Effector memory CD8-positive, alpha-beta T cell (primary cell): ENCODE results near the gene TBX21.

Experiments
- ATAC-seq: fragments of 150-1000 bp; cut with Tn5 transposase; replicated peaks from 2 replicates; pipeline ENCODE4 v1.10.0; 2021; ENCODE audit warnings: mild to moderate bottlenecking, moderate library complexity
- DNase-seq, 3 experiments: peaks; one replicate each; pipeline ENCODE4 v3.0.0; 2021
- H3K27ac Mint-ChIP-seq, 2 donors: one replicate each; pipeline ENCODE4 v1.8.0; 2022; ENCODE audit warnings: mild to moderate bottlenecking in 2 of 2, mixed read lengths in 2 of 2, moderate library complexity in 2 of 2
- H3K27me3 Mint-ChIP-seq, 2 donors: one replicate each; pipeline ENCODE4 v1.8.0; 2022; ENCODE audit warnings: mixed read lengths in 2 of 2
- H3K36me3 Mint-ChIP-seq: one replicate; pipeline ENCODE4 v1.8.0; 2022; ENCODE audit warnings: mild to moderate bottlenecking, moderate library complexity, mixed read lengths; ENCODE audit not compliant: insufficient read depth
- H3K4me1 Mint-ChIP-seq, 2 donors: one replicate each; pipeline ENCODE4 v1.8.0; 2022; ENCODE audit warnings: low read depth in 2 of 2, mixed read lengths in 2 of 2
- H3K4me3 Mint-ChIP-seq, 2 donors: one replicate each; pipeline ENCODE4 v1.8.0; 2022; ENCODE audit warnings: mild to moderate bottlenecking in 2 of 2, mixed read lengths in 2 of 2, moderate library complexity in 2 of 2
- H3K9me3 Mint-ChIP-seq, 2 donors: one replicate each; pipeline ENCODE4 v1.8.0; 2022; ENCODE audit warnings: mixed read lengths in 2 of 2

Gene TBX21

DNA sequence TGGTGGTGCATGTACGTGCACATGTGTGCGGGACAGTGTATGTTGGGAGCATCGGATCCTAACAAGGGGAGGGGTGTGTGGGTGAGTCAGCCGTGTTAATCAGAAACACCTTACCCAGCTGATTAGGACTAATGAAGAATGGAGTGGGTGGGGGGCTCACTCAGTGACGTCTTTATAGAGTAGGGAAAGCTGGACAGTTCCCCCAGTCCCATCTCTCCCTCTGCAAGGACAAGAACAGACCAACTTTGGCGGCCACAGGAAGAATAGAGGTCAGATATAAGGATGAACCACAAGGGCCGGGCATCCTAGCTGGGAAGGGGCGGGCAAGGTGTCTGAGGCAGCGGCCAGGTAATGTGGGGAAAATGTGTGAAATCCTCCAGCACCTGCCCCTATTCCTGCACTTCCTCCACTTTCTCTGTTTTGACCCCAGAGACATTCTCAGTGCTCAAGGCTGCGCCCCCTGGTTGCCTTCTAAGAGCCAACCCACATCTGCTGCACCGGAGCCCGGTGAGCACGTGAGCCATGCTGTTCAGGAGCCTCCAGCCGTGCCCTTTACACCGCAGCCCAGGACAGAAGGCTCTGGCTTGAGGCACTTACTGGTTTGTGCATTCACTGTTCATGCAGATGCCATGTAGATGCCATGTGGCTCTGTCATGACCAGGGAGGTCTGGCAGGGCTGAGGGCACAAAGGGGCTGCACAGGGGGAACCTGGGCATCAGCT is 18.9 kb upstream of the TBX21 start:
- Mint-ChIP-seq H3K27ac (peak overlapping the region; percentile 83 to 92), H3K27me3 (no peaks in the 10 kb centered on the region)

DNA sequence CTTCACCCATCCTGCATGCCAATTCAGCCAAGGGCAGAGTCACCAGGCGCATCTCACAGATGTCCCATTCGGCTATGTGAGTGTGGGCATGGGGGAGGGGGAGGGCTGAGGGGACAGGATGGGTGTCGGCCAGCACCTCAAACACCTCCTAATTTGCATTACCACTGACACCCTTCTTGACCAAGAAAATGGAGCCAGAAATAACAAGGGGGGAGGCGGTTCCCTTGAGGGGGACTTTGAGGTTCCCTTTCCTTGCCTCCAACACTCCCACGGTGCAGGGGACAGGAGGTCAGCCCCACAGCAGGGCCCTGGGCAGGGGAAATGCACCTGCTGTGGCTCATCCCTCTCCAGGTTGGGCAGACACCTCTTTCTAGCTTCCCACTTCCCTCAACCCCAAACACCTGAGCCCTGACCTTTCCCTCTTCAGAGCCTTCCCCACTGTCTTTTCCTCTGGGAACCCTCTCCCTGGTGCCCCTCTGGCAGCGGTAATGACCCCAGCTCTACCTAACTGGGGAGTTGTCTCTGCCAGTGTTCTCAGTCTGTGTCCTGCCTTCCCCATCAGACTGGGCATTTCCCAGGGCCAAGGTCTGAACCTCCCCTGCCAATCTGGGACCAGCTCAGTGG is 18.2 kb upstream of the TBX21 start:
- Mint-ChIP-seq H3K9me3 (no peaks in the 10 kb centered on the region), H3K27me3 (no peaks in the 10 kb centered on the region), H3K4me1 (peaks cover 84 to 89% of the 10 kb centered on the region in 2 donors), H3K27ac (peak overlapping the region; percentile 83 to 92), H3K36me3 (peaks cover 16% of the 10 kb centered on the region), H3K4me3 (peak overlapping the region; percentile 67 to 77)
- peak in 1 of 3 experiments; percentile 52 for DNase-seq
- peak; percentile 63 for ATAC-seq

More for the DNA sequence above, 18.9 kb upstream of the TBX21 start:
- peaks cover 77 to 82% of the 10 kb centered on the region in 2 donors for H3K4me1 Mint-ChIP-seq
- no peak for DNase-seq
- no peaks in the 10 kb centered on the region for H3K9me3 Mint-ChIP-seq
- H3K4me3 Mint-ChIP-seq, result peak overlapping the region; percentile 67 to 77
- H3K36me3 Mint-ChIP-seq, result peaks cover 22% of the 10 kb centered on the region
- ATAC-seq, result peak; percentile 50

DNA sequence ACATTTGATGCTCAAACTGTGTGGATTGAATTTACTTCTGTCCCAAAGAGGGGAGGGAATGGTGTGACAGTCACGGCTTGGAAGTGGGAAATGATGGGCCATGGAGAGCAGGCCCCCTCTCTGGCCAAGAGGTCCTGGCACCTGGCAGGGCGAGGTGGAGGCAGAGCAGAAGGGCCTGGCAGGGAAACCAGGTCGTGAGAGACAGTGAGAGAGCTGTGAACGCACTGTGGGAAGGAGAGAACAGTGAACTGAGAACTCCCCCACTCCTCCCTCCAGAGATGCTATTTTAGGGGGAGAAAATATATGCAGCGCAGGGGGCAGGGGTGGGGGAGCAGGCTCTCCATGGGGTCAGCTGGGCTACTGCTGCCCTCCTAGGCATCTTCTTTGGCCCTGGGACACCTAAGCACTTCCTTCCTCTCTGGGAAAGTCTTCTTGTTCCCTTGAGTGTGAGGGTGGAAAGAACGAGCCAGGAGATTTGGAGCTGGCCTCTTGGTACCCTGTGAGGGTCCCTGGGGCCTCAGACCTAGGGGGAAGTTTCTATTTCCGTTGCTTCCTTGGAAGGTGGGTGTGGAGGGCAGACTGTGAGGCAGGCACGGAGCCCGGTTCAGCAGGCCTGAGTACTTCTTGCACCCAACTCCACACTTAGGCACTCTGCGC is 17.2 kb upstream of the TBX21 start:
- Mint-ChIP-seq H3K4me1 (peaks cover 89 to 92% of the 10 kb centered on the region in 2 donors), H3K9me3 (no peaks in the 10 kb centered on the region), H3K27me3 (no peaks in the 10 kb centered on the region), H3K36me3 (peaks cover 19% of the 10 kb centered on the region), H3K4me3 (peak overlapping the region; percentile 67 to 77), H3K27ac (peak overlapping the region; percentile 83 to 92)
- ATAC-seq, result peak; percentile 29
- DNase-seq, result no peak

DNA sequence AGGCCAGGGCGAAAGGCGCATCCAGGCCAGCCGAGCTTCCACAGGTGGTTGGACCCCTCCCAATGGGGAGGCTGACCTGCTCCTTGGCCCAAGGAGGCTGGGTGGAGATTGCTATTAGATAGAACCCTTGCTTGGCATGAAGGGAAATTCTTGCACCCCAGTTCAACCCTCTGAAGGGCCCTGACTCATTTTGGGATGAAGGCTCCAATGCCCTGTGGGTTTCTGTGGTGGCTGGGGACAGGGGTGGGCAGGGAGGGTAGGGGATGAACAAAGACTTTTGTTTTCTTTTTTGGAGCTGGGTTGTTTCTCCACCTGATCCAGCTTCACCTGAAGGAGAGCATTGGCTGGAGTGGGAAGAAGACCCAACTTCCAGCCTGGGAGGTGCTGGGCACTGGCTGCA is 16.7 kb upstream of the TBX21 start:
- Mint-ChIP-seq H3K27ac (peak overlapping the region; percentile 83 to 92), H3K4me3 (peak overlapping the region; percentile 67 to 78), H3K9me3 (no peaks in the 10 kb centered on the region), H3K36me3 (peaks cover 18% of the 10 kb centered on the region), H3K4me1 (peaks cover 90 to 93% of the 10 kb centered on the region in 2 donors), H3K27me3 (no peaks in the 10 kb centered on the region)
- no peak for DNase-seq
- ATAC-seq, result no peak

DNA sequence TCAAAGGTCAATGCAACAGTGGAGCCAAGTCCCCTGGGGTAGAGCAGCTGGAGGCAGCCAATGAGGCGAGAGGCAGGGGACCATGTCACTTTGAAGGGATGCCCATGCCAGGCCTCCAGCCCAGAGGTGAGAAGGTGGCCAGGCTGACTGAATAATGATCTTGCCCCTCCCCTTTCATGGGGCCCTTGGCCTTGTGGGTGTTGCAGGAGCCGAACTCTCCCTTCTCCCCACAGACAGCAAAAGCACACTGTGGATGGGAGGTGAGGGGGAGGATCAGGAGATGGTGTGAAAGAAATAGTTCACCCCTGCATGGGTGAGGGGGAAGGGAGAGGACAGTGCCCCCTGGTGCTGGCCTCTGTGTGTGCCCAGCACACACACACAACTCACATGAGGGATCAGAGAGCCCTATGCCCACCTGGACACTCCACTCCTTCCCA is 15.8 kb upstream of the TBX21 start:
- H3K9me3 Mint-ChIP-seq, result no peaks in the 10 kb centered on the region
- H3K27me3 Mint-ChIP-seq, result no peaks in the 10 kb centered on the region
- H3K4me1 Mint-ChIP-seq, result peaks cover 91 to 93% of the 10 kb centered on the region in 2 donors
- H3K27ac Mint-ChIP-seq, result peak overlapping the region; percentile 75 to 79
- ATAC-seq, result peak; percentile 23
- peaks cover 18% of the 10 kb centered on the region for H3K36me3 Mint-ChIP-seq
- no peak for DNase-seq
- peak overlapping the region; percentile 67 to 78 for H3K4me3 Mint-ChIP-seq

DNA sequence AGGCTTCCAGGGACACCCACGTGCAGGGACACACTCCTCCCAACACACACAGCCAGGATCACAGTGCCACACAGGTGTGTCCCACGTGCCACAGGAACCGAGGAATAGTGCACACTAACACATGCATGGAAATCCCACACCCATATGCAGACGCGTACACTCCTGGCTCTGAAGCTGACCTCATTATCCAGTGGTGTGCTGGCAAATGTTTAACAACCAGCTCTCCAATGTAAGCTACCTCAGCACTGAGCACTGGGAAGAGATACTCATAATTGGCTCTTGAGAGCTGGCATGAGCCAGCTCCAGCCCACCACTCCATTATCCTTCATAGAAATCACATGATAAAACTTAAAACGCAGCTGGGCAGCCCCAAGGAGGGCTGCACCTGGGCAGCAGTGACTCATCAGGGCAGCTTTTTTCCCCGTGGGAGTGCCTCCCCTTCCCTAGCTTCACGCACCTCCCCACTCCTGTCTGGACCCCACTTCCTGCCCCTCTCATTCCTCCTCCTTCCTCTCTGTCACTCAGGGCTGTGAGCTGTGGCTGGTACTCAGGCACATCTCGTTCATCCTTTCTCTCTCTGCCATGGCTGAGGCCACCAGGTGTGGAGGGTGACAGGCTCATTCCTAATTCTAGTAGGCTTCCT is 14.9 kb upstream of the TBX21 start:
- peak overlapping the region; percentile 78 to 79 for H3K27ac Mint-ChIP-seq
- no peak for DNase-seq
- peak overlapping the region; percentile 67 to 78 for H3K4me3 Mint-ChIP-seq

DNA sequence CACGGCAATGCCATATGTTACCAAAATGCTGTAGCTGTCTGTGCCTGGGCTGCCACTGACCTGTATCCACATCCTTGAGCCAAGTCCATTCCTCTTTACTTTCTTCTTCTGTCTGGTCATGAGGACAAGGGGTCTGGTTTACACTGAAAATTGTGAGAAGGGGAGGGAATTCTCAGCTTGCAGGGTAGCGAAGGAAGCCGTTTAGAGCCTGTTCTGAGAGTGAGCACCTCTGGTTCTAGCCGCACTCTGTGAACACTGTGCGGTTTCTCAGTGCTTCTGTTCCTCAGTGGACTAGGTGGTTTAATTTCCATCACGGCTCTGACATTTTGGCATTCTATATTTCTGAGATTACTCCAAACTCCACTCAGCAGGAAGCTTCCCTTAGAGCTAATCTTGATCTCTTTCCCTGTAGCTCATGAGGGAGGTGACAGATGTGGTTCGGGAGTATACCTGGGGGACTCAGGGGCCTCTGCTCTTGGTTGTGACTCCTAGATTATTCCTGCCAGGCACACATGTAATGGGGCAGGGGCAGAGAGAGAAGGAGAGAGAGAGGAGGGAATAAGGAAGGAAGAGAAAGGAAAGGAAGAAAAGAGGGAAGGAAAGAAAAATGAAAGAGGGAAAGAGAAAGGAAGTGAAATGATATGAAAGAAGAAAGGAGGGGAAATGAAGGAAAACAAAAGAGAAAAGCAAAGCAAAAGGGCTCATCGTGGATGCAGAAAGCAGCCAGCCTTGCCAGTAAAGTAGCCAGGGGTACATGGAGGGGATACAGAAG is 14.2 kb upstream of the TBX21 start:
- Mint-ChIP-seq H3K4me1 (peaks cover 80 to 82% of the 10 kb centered on the region in 2 donors), H3K27ac (peak overlapping the region; percentile 78 to 79), H3K36me3 (peaks cover 14% of the 10 kb centered on the region), H3K27me3 (no peaks in the 10 kb centered on the region), H3K9me3 (no peaks in the 10 kb centered on the region), H3K4me3 (peak overlapping the region; percentile 67 to 78)
- no peak for ATAC-seq
- no peak for DNase-seq

More for the DNA sequence above, 14.9 kb upstream of the TBX21 start:
- Mint-ChIP-seq H3K36me3 (peaks cover 14% of the 10 kb centered on the region), H3K4me1 (peaks cover 87 to 89% of the 10 kb centered on the region in 2 donors), H3K27me3 (no peaks in the 10 kb centered on the region), H3K9me3 (no peaks in the 10 kb centered on the region)
- no peak for ATAC-seq

DNA sequence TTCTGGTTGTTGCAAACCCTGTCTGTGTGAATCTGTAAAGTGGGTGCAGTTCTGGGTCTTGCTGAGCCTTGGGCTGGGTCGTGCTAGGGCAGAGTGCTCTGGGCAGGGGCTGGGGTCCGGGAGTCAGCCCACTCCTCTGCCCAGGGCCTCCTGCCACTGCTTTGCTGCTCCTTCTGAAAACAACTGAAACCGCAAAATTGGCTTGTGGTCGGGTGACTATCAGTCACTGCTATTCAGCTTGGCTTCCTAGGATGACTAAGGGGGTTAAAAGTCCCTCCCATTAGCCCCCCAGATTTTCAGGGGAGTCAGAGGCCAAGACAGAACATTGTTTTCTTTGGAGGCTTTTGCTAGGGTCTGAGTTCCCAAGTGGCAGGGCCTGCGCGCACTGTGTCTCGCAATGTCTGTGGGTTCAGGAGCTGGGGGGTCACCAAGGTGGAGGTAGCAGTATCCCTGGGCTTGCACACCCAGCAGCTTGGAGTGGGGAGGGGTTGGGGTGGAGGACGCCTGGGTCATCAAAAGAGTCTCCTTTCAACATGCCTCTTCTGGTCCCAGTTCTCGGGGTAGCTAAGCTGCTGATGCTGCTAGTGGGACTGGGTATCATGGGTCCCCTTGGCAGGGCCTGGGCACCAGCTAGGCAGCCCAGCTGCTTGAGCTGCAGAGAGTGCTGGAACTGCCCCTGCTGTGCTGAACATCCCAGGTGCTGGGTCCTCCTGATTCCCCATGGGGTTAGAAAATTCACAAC is 13.5 kb upstream of the TBX21 start:
- H3K4me1 Mint-ChIP-seq, result peaks cover 72 to 74% of the 10 kb centered on the region in 2 donors
- peak; percentile 12 for ATAC-seq
- no peaks in the 10 kb centered on the region for H3K27me3 Mint-ChIP-seq
- peak overlapping the region; percentile 78 to 79 for H3K27ac Mint-ChIP-seq
- no peak for DNase-seq
- H3K4me3 Mint-ChIP-seq, result peak overlapping the region; percentile 67 to 78
- H3K36me3 Mint-ChIP-seq, result peaks cover 12% of the 10 kb centered on the region
- H3K9me3 Mint-ChIP-seq, result no peaks in the 10 kb centered on the region

DNA sequence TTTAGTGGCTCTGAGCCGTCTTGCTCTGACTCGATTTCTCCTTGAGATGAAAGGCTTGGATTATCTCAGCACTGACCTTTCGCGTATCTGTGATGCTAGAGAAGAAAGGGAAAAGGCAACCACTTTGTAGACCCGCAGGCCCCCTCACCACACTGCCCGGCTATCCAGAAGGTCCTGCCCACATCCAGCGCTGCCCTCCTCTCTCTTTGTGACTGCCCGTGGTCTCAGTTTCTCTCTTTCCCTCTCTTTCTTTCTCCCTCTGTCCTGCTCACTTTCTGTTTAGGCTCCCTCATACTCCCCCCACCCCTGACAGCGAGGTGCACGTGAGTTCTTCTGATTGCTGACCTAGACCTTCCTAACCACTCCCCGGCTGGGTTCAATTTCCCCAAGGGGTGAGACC is 12.8 kb upstream of the TBX21 start:
- H3K27ac Mint-ChIP-seq, result peak overlapping the region; percentile 78 to 79
- H3K4me1 Mint-ChIP-seq, result peaks cover 70 to 73% of the 10 kb centered on the region in 2 donors
- no peak for ATAC-seq
- no peaks in the 10 kb centered on the region for H3K27me3 Mint-ChIP-seq
- peaks cover 6% of the 10 kb centered on the region for H3K36me3 Mint-ChIP-seq
- peak overlapping the region; percentile 67 to 78 for H3K4me3 Mint-ChIP-seq
- DNase-seq, result no peak
- no peaks in the 10 kb centered on the region for H3K9me3 Mint-ChIP-seq

DNA sequence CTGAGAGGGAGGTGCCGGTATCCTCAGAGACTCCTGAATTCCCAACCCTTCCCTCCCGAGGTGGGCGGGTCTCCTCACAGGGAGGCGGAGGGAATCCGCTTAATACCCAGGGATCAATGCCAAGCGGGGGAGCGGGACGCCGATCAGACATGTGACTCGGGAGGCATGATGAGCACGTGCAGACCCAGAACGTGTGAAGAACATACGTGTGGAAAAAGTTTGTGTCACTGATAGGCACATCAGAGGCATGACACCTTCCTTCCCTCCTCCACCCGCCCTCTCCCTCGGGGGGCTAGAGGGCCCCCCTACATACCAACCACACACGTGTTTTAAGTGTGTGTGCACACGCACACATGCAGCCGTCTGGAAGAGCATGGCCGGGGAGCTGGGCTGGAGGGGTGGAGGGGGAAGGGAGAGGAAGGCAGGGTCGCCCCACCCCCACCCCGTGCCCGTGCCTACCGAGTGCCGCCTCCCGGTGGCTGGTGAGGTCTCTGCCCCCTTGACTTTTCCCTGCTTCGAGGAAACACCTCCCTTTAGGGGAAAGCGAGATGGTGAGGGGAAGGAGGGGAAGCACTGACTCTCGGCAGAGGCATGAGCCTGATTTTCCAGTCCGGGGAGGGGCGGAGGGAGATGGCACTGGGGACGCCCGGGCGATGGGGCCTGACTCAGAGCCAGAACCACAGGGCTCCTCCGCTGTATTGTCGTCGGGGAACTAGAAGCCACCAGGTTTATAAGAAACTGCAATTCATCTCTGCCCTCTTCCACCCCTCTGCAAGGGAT is 12.1 kb upstream of the TBX21 start:
- peak overlapping the region; percentile 67 to 78 for H3K4me3 Mint-ChIP-seq

DNA sequence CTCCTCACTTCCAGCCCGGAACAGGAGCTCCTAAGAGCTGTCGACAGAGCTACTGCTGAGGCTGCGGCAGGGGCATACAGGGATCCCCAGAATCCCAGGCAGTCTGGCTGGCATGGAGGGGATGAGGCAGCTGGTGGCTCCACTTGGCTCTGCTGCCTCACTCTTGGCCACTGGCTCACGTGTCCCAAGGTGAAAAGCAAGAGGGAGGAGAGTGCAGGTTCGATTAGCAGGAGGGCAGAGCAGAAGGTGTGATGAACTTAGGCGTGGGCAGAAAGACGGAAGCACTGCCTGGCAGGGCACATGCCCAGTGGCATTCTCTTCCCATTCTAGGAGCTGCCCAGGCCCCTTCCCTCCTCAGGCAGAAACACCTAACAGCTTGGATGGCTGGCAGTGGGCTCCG is 11.3 kb upstream of the TBX21 start:
- Mint-ChIP-seq H3K9me3 (no peaks in the 10 kb centered on the region), H3K36me3 (peaks cover 5% of the 10 kb centered on the region), H3K4me1 (peaks cover 68 to 70% of the 10 kb centered on the region in 2 donors), H3K27me3 (no peaks in the 10 kb centered on the region), H3K27ac (peak overlapping the region; percentile 78 to 79), H3K4me3 (peak overlapping the region; percentile 67 to 78)
- no peak for ATAC-seq
- DNase-seq, result no peak

More for the DNA sequence above, 12.1 kb upstream of the TBX21 start:
- DNase-seq, result peak; percentile 57 to 68 (median 57)
- Mint-ChIP-seq H3K27ac (peak overlapping the region; percentile 78 to 79), H3K9me3 (no peaks in the 10 kb centered on the region), H3K36me3 (peaks cover 5% of the 10 kb centered on the region), H3K27me3 (no peaks in the 10 kb centered on the region), H3K4me1 (peaks cover 68% of the 10 kb centered on the region in 2 donors)
- peak; percentile 72 for ATAC-seq
